HCT116 (cell line): ENCODE data around the gene TCOF1.

ENCODE experiments used
- EGR1 ChIP-seq: IDR thresholded peaks from 2 replicates; pipeline ENCODE4 v1.6.1; 2012; ENCODE audit warnings: low read depth
- EZH2 ChIP-seq: fragments of 200-600 bp; sonication (generic); IDR thresholded peaks from 2 replicates; pipeline ENCODE4 v1.6.1; 2017; ENCODE audit warnings: antibody characterized with exemption, mixed run types
- EZH2phosphoT487 ChIP-seq: fragments of 200-600 bp; IDR thresholded peaks from 2 replicates; pipeline ENCODE4 v1.6.1; 2018; ENCODE audit warnings: antibody characterized with exemption, borderline replicate concordance
- POLR2A ChIP-seq: IDR thresholded peaks from 2 replicates; pipeline ENCODE4 v1.7.0; 2011; ENCODE audit warnings: borderline replicate concordance; ENCODE audit not compliant: insufficient read depth, insufficient read length; ENCODE audit errors: extremely low read depth
- POLR2AphosphoS5 ChIP-seq: IDR thresholded peaks from 2 replicates; pipeline ENCODE4 v1.6.1; 2011; ENCODE audit warnings: mild to moderate bottlenecking, low read depth, low read length, moderate library complexity
- ZNF274 ChIP-seq: fragments of 200-500 bp; sonication (Bioruptor generic); IDR thresholded peaks from 2 replicates; pipeline ENCODE4 v1.6.1; 2014; ENCODE audit warnings: mild to moderate bottlenecking, low read depth, low read length, inconsistent platforms
- TF ChIP-seq, protein P1 (sequence below), 3 experiments: fragments of 200-600 bp in 1 of 3; sonication (generic) in 1 of 3; IDR thresholded peaks in 2 of 3; conservative IDR thresholded peaks in 1 of 3; 2 replicates each; pipeline ENCODE4 v1.5.1; 2012 to 2017; ENCODE audit warnings: low read depth in 2 of 3, low read length in 2 of 3, antibody characterized with exemption in 1 of 3, borderline replicate concordance in 1 of 3, control low read depth in 1 of 3, mild to moderate bottlenecking in 1 of 3, mixed read lengths in 1 of 3, mixed run types in 1 of 3, moderate library complexity in 1 of 3; ENCODE audit not compliant: insufficient read depth in 1 of 3
- TF ChIP-seq, protein P2 (sequence below): IDR thresholded peaks from 2 replicates; pipeline ENCODE4 v1.6.1; 2012
- TF ChIP-seq, protein P3 (sequence below): IDR thresholded peaks from 2 replicates; pipeline ENCODE4 v1.6.1; 2012; ENCODE audit warnings: low read depth
- TF ChIP-seq, protein P4 (sequence below): IDR thresholded peaks from 2 replicates; pipeline ENCODE4 v1.6.1; 2011; ENCODE audit warnings: mild to moderate bottlenecking, low read length, moderate library complexity; ENCODE audit not compliant: insufficient replicate concordance; ENCODE audit errors: extremely low read depth

DNA sequence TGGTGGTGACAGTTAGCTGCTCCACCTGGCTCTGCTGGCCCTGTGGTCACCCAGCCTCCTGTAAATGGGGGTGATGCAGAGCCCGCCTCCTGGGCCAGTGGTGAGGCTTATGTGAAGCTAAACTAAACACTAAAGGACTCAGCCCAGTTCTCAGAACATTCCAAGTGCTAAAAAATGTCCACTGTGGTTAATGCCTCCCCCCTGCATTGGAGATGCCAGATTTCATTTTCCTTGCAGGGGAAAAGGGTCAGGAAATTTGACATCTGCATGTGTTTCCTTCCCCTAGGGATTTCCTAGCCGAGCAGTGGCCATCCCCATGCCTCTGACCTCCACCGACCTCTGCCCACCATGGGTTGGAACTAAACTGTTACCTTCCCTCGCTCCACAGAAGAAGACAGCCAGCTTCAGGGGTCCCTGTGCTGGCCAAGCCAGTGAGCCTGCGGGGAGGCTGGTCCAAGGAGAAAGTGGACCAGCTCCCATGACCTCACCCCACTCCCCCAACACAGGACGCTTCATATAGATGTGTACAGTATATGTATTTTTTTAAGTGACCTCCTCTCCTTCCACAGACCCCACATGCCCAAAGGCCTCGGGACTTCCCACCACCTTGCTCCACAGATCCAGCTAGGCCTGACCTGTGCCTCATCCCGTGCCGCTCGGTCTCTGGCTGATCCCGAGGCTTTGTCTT lies 42.2 kb downstream of the TCOF1 start:
- TF ChIP-seq EGR1 (no peak), EZH2phosphoT487 (no peak), ZNF274 (no peak), POLR2AphosphoS5 (no peak), EZH2 (no peak), POLR2A (no peak)
- TF ChIP-seq, protein P1, sequence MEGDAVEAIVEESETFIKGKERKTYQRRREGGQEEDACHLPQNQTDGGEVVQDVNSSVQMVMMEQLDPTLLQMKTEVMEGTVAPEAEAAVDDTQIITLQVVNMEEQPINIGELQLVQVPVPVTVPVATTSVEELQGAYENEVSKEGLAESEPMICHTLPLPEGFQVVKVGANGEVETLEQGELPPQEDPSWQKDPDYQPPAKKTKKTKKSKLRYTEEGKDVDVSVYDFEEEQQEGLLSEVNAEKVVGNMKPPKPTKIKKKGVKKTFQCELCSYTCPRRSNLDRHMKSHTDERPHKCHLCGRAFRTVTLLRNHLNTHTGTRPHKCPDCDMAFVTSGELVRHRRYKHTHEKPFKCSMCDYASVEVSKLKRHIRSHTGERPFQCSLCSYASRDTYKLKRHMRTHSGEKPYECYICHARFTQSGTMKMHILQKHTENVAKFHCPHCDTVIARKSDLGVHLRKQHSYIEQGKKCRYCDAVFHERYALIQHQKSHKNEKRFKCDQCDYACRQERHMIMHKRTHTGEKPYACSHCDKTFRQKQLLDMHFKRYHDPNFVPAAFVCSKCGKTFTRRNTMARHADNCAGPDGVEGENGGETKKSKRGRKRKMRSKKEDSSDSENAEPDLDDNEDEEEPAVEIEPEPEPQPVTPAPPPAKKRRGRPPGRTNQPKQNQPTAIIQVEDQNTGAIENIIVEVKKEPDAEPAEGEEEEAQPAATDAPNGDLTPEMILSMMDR (IDR thresholded peaks at IDR 0.05 in 2 of 3, conservative IDR thresholded peaks at IDR 0.05 in 1 of 3; ENCODE audit: borderline replicate concordance in 1 of 3, insufficient read depth in 1 of 3, low read depth in 2 of 3, low read length in 2 of 3), result no peak
- TF ChIP-seq, protein P2, sequence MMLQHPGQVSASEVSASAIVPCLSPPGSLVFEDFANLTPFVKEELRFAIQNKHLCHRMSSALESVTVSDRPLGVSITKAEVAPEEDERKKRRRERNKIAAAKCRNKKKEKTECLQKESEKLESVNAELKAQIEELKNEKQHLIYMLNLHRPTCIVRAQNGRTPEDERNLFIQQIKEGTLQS, result no peak
- TF ChIP-seq, protein P3, sequence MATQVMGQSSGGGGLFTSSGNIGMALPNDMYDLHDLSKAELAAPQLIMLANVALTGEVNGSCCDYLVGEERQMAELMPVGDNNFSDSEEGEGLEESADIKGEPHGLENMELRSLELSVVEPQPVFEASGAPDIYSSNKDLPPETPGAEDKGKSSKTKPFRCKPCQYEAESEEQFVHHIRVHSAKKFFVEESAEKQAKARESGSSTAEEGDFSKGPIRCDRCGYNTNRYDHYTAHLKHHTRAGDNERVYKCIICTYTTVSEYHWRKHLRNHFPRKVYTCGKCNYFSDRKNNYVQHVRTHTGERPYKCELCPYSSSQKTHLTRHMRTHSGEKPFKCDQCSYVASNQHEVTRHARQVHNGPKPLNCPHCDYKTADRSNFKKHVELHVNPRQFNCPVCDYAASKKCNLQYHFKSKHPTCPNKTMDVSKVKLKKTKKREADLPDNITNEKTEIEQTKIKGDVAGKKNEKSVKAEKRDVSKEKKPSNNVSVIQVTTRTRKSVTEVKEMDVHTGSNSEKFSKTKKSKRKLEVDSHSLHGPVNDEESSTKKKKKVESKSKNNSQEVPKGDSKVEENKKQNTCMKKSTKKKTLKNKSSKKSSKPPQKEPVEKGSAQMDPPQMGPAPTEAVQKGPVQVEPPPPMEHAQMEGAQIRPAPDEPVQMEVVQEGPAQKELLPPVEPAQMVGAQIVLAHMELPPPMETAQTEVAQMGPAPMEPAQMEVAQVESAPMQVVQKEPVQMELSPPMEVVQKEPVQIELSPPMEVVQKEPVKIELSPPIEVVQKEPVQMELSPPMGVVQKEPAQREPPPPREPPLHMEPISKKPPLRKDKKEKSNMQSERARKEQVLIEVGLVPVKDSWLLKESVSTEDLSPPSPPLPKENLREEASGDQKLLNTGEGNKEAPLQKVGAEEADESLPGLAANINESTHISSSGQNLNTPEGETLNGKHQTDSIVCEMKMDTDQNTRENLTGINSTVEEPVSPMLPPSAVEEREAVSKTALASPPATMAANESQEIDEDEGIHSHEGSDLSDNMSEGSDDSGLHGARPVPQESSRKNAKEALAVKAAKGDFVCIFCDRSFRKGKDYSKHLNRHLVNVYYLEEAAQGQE, result no peak
- TF ChIP-seq, protein P4, sequence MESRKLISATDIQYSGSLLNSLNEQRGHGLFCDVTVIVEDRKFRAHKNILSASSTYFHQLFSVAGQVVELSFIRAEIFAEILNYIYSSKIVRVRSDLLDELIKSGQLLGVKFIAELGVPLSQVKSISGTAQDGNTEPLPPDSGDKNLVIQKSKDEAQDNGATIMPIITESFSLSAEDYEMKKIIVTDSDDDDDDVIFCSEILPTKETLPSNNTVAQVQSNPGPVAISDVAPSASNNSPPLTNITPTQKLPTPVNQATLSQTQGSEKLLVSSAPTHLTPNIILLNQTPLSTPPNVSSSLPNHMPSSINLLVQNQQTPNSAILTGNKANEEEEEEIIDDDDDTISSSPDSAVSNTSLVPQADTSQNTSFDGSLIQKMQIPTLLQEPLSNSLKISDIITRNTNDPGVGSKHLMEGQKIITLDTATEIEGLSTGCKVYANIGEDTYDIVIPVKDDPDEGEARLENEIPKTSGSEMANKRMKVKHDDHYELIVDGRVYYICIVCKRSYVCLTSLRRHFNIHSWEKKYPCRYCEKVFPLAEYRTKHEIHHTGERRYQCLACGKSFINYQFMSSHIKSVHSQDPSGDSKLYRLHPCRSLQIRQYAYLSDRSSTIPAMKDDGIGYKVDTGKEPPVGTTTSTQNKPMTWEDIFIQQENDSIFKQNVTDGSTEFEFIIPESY, result no peak
